Suprapubic skin (tissue), 4 donors: Measurements from ENCODE around the gene GET4.

Source experiments
- POLR2A ChIP-seq, 2 donors: fragments of 450-650 bp; IDR thresholded peaks; one replicate each; pipeline ENCODE4 v1.6.1; 2017; ENCODE audit warnings: antibody characterized with exemption in 2 of 2, mild to moderate bottlenecking in 2 of 2, moderate library complexity in 2 of 2
- POLR2AphosphoS5 ChIP-seq, 3 donors: sonication (generic); formaldehyde crosslinking; IDR thresholded peaks; one replicate each; pipeline ENCODE4 v1.6.1; 2017; ENCODE audit warnings: antibody characterized with exemption in 3 of 3

DNA sequence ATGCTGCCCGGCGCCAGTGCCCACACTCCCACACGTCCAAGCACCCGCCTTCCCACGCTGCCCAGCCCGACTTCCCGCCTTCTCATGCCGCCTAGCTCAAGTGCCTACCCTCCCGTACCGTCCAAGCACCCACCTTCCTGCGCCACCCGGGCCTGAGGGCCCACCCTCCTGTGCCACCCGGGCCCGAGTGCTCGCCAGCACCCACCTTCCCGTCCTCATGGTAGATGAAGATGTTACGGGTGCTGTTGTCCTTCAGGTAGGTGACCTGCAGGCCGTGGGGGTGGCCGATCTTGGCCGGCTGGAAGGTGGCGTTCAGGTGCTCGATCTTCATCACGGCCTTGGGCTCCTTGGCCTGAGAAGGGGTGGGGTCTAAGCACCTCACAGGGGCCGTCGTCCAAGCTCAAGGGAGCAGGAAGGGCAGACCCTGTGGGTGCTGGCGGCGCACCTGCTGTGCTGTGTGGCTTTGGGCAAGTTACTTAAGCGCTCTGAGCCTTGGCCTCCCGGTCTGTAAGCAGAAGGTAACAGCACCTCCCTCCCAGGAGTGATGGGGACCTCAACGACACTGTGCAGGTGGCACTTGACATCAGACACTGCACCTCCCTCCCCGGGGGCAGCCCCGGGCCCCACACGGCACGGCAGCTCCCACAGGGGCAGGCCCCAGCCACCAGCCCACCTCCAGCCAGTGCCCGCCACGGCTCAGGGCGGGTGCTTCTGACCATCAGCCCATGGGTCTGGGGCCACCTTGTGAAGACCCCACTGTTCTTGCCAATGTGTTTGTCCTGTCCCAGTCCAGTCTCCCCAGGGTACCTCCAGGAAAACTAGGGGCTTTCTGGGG, 27.8 kb downstream of the GET4 start:
- TF ChIP-seq POLR2AphosphoS5 (IDR thresholded peaks at IDR 0.05) (no peak), POLR2A (IDR thresholded peaks at IDR 0.05) (no peak)
